ENCODE measurements around the gene GMEB2.
"Not testable (repeated sequence)": the region's sequence is repeated elsewhere in the genome, so short reads cannot be mapped to it uniquely, and the experiment has no call there.

GMEB2 gene

GRCh38 chr20:63570281-63571086 is 56.4 kb downstream of the GMEB2 start:
- DNase-seq = no peak

- DNase-seq = no peak
Measured at GRCh38 chr20:63568986-63569949, 57.6 kb downstream of the GMEB2 start.

GRCh38 chr20:63568170-63568981 is 58.5 kb downstream of the GMEB2 start:
- DNase-seq = no peak

- DNase-seq = no peak
Measured at GRCh38 chr20:63567386-63568169, 59.3 kb downstream of the GMEB2 start.

- DNase-seq = no peak
Measured at GRCh38 chr20:63567136-63567385, 59.8 kb downstream of the GMEB2 start.

GRCh38 chr20:63566395-63567135 is 60.3 kb downstream of the GMEB2 start:
- DNase-seq = no peak

GRCh38 chr20:63565699-63566335 is 61.1 kb downstream of the GMEB2 start:
- DNase-seq = no peak

GRCh38 chr20:63565021-63565698 is 61.7 kb downstream of the GMEB2 start:
- no peak for DNase-seq

GRCh38 chr20:63564036-63564810 is 62.7 kb downstream of the GMEB2 start:
- no peak for DNase-seq

- DNase-seq = no peak
Measured at GRCh38 chr20:63563225-63563935, 63.5 kb downstream of the GMEB2 start.

GRCh38 chr20:63562461-63563224 is 64.3 kb downstream of the GMEB2 start:
- no peak for DNase-seq

- no peak for DNase-seq
Measured at GRCh38 chr20:63561624-63562396, 65.1 kb downstream of the GMEB2 start.

GRCh38 chr20:63560856-63561609 is 65.9 kb downstream of the GMEB2 start:
- no peak for DNase-seq

GRCh38 chr20:63560333-63560805 is 66.5 kb downstream of the GMEB2 start:
- DNase-seq = no peak

GRCh38 chr20:63559485-63560332 is 67.2 kb downstream of the GMEB2 start:
- not testable (repeated sequence) for DNase-seq
